ENCODE data around the gene RPTOR.

RPTOR gene

GRCh38 chr17:80856863-80857755, 312.5 kb downstream of the RPTOR start:
- TF ChIP-seq CTCF (IDR thresholded peaks at IDR 0.05; ENCODE audit: borderline replicate concordance, control extremely low read depth, extremely low read depth, insufficient read depth, missing control alignments), result no peak
- no peak for DNase-seq (ENCODE audit: low spot score)
- in situ Hi-C loops (cut with MboI; ENCODE audit: low sequenced_read_pairs, unreplicated experiment), result no loop called here

- in situ Hi-C loops (cut with MboI; ENCODE audit: low sequenced_read_pairs, unreplicated experiment), result no loop called here
- DNase-seq (ENCODE audit: low spot score), result no peak
- no peak for TF ChIP-seq CTCF (IDR thresholded peaks at IDR 0.05; ENCODE audit: borderline replicate concordance, control extremely low read depth, extremely low read depth, insufficient read depth, missing control alignments)
Measured at GRCh38 chr17:80857756-80858171, 313.1 kb downstream of the RPTOR start.

- in situ Hi-C loops (cut with MboI; ENCODE audit: low sequenced_read_pairs, unreplicated experiment), result no loop called here
- TF ChIP-seq CTCF (IDR thresholded peaks at IDR 0.05; ENCODE audit: borderline replicate concordance, control extremely low read depth, extremely low read depth, insufficient read depth, missing control alignments), result no peak
- no peak for DNase-seq (ENCODE audit: low spot score)
Measured at GRCh38 chr17:80858301-80859001, 313.8 kb downstream of the RPTOR start.

GRCh38 chr17:80859002-80859941, 314.6 kb downstream of the RPTOR start:
- DNase-seq (ENCODE audit: low spot score), result no peak
- TF ChIP-seq CTCF (IDR thresholded peaks at IDR 0.05; ENCODE audit: borderline replicate concordance, control extremely low read depth, extremely low read depth, insufficient read depth, missing control alignments), result no peak
- in situ Hi-C loops (cut with MboI; ENCODE audit: low sequenced_read_pairs, unreplicated experiment), result no loop called here

GRCh38 chr17:80860101-80860671, 315.5 kb downstream of the RPTOR start:
- no peak for DNase-seq (ENCODE audit: low spot score)
- TF ChIP-seq CTCF (IDR thresholded peaks at IDR 0.05; ENCODE audit: borderline replicate concordance, control extremely low read depth, extremely low read depth, insufficient read depth, missing control alignments), result no peak
- in situ Hi-C loops (cut with MboI; ENCODE audit: low sequenced_read_pairs, unreplicated experiment), result no loop called here

Measured in GM13976 (cell line).